Mesenchymal stem cell (in vitro differentiated cells and primary cell): Measurements from ENCODE around the gene SDR39U1.

Experiments
- DNase-seq: peaks from one replicate; pipeline ENCODE4 v3.0.0-alpha.2; 2013
- H2AFZ ChIP-seq: one replicate; pipeline ENCODE4 v1.6.1; 2013; ENCODE audit warnings: low read depth, mild to moderate bottlenecking, control low read depth, inconsistent platforms, low read length, moderate library complexity
- H2AK5ac ChIP-seq: 2 replicates; pipeline ENCODE4 v1.6.1; 2013; ENCODE audit warnings: low read length, moderate library complexity, mild to moderate bottlenecking, inconsistent platforms; ENCODE audit not compliant: severe bottlenecking
- H2BK120ac ChIP-seq: one replicate; pipeline ENCODE4 v1.6.1; 2013; ENCODE audit warnings: low read depth, mild to moderate bottlenecking, inconsistent platforms, low read length, moderate library complexity
- H2BK12ac ChIP-seq, 2 experiments: one replicate each; pipeline ENCODE4 v1.6.1; 2013; ENCODE audit warnings: inconsistent platforms in 2 of 2, low read length in 2 of 2, mild to moderate bottlenecking in 2 of 2, moderate library complexity in 2 of 2, control low read depth in 1 of 2
- H2BK15ac ChIP-seq: one replicate; pipeline ENCODE4 v1.6.1; 2013; ENCODE audit warnings: mild to moderate bottlenecking, low read depth, inconsistent platforms; ENCODE audit not compliant: poor library complexity, severe bottlenecking
- H2BK5ac ChIP-seq: 2 replicates; pipeline ENCODE4 v1.6.1; 2013; ENCODE audit warnings: low read depth, mild to moderate bottlenecking, low read length, control low read depth, inconsistent platforms; ENCODE audit not compliant: poor library complexity, severe bottlenecking
- H3K14ac ChIP-seq, 2 experiments: one replicate each; pipeline ENCODE4 v1.6.1; 2013; ENCODE audit warnings: inconsistent platforms in 2 of 2, low read length in 2 of 2, control low read depth in 1 of 2, mild to moderate bottlenecking in 1 of 2, moderate library complexity in 1 of 2
- H3K18ac ChIP-seq, 2 experiments: one replicate each; pipeline ENCODE4 v1.6.1; 2013; ENCODE audit warnings: inconsistent platforms in 2 of 2, low read length in 2 of 2, control low read depth in 1 of 2, low read depth in 1 of 2, mild to moderate bottlenecking in 1 of 2
- H3K23ac ChIP-seq, 2 experiments: one replicate each; pipeline ENCODE4 v1.6.1; 2013; ENCODE audit warnings: inconsistent platforms in 2 of 2, low read length in 2 of 2, mild to moderate bottlenecking in 2 of 2, moderate library complexity in 2 of 2, control low read depth in 1 of 2
- H3K27ac ChIP-seq: 2 replicates; pipeline ENCODE4 v1.5.1; 2013; ENCODE audit warnings: mild to moderate bottlenecking, moderate library complexity, low read length, control low read depth, inconsistent platforms; ENCODE audit not compliant: poor library complexity, severe bottlenecking
- H3K27me3 ChIP-seq, 2 experiments: 2 replicates each; pipeline versions ENCODE4 v1.6.1 to v1.7.0; 2013; ENCODE audit warnings: low read length in 2 of 2, mild to moderate bottlenecking in 2 of 2, moderate library complexity in 2 of 2, control low read depth in 1 of 2, inconsistent platforms in 1 of 2; ENCODE audit not compliant: control insufficient read depth in 1 of 2, insufficient read depth in 1 of 2
- H3K36me3 ChIP-seq, 2 experiments: 2 replicates each; pipeline versions ENCODE4 v1.6.1 to v1.7.0; 2013; ENCODE audit warnings: low read length in 2 of 2, control low read depth in 1 of 2, inconsistent platforms in 1 of 2, low read depth in 1 of 2, mild to moderate bottlenecking in 1 of 2; ENCODE audit not compliant: insufficient read depth in 2 of 2, control insufficient read depth in 1 of 2
- H3K4ac ChIP-seq, 2 experiments: one replicate each; pipeline ENCODE4 v1.6.1; 2013; ENCODE audit warnings: inconsistent platforms in 2 of 2, low read length in 2 of 2, mild to moderate bottlenecking in 2 of 2, moderate library complexity in 2 of 2, control low read depth in 1 of 2, low read depth in 1 of 2
- H3K4me1 ChIP-seq: 2 replicates; pipeline ENCODE4 v1.6.1; 2013; ENCODE audit warnings: low read depth, low read length, control low read depth; ENCODE audit not compliant: control insufficient read depth, insufficient read depth
- H3K4me2 ChIP-seq: 2 replicates; pipeline ENCODE4 v1.6.1; 2013; ENCODE audit warnings: low read length, mild to moderate bottlenecking, inconsistent platforms; ENCODE audit not compliant: poor library complexity, severe bottlenecking
- H3K4me3 ChIP-seq, 2 experiments: 2 replicates each; pipeline versions ENCODE4 v1.5.1 to v1.7.0; 2013; ENCODE audit warnings: low read length in 2 of 2, mild to moderate bottlenecking in 2 of 2, control low read depth in 1 of 2, low read depth in 1 of 2; ENCODE audit not compliant: insufficient read depth in 1 of 2
- H3K79me1 ChIP-seq: replicated peaks from 2 replicates; pipeline ENCODE4 v1.6.1; 2013; ENCODE audit warnings: mild to moderate bottlenecking, control low read depth, low read length, inconsistent platforms; ENCODE audit not compliant: poor library complexity, severe bottlenecking
- H3K9ac ChIP-seq: 2 replicates; pipeline ENCODE4 v1.7.0; 2013; ENCODE audit warnings: mild to moderate bottlenecking, low read length, moderate library complexity
- H3K9me3 ChIP-seq: 2 replicates; pipeline ENCODE4 v1.7.0; 2013; ENCODE audit warnings: mild to moderate bottlenecking, low read length; ENCODE audit not compliant: control insufficient read depth
- H4K8ac ChIP-seq: one replicate; pipeline ENCODE4 v1.6.1; 2013; ENCODE audit warnings: inconsistent platforms, mild to moderate bottlenecking, low read length, moderate library complexity
- H4K91ac ChIP-seq: one replicate; pipeline ENCODE4 v1.6.1; 2013; ENCODE audit warnings: mild to moderate bottlenecking, low read length, inconsistent platforms
- WGBS: methylation state at CpG from one replicate; pipeline ENCODE4 v1.1.7; 2013; ENCODE audit warnings: mixed read lengths; 5-methylcytosine and 5-hydroxymethylcytosine counted together

Gene SDR39U1

GRCh38 chr14:24390701-24391468 is 51.7 kb downstream of the SDR39U1 start:
- no peaks in the 10 kb centered on the region for H3K9me3 ChIP-seq
- H3K14ac ChIP-seq = no peak overlapping the region
- H2BK5ac ChIP-seq = no peak overlapping the region
- no peak overlapping the region for H4K91ac ChIP-seq
- no peaks in the 10 kb centered on the region for H3K79me1 ChIP-seq
- no peak overlapping the region for H4K8ac ChIP-seq
- H3K27me3 ChIP-seq = peaks cover 0 to 25% of the 10 kb centered on the region in 2 experiments
- H2AFZ ChIP-seq = no peak overlapping the region
- no peak overlapping the region for H3K4me2 ChIP-seq
- H3K4me3 ChIP-seq = no peak overlapping the region
- H3K27ac ChIP-seq = no peak overlapping the region
- H2BK15ac ChIP-seq = no peak overlapping the region
- WGBS = 93% methylated on average over 5 of the region's 6 CpGs
- H2BK12ac ChIP-seq = peak overlapping the region in 1 of 2 experiments; percentile 29
- H3K4me1 ChIP-seq = peaks cover 5% of the 10 kb centered on the region
- H3K4ac ChIP-seq = no peak overlapping the region
- peak overlapping the region in 1 of 2 experiments; percentile 28 for H3K18ac ChIP-seq
- no peak overlapping the region for H2AK5ac ChIP-seq
- no peak overlapping the region for H3K23ac ChIP-seq
- H3K9ac ChIP-seq = no peak overlapping the region
- H3K36me3 ChIP-seq = no peaks in the 10 kb centered on the region
- no peak overlapping the region for H2BK120ac ChIP-seq
- DNase-seq = no peak
